Motor neuron (in vitro differentiated cells): ENCODE results near the gene UROD. TPM values are rescaled to one million over a fixed set of nuclear protein-coding genes. Genes with fewer than 3 reads are reported as not detected.
A peak's percentile ranks its signal among the peaks of the same experiment; 100 is the strongest.
"Not testable (repeated sequence)": the region's sequence is repeated elsewhere in the genome, so short reads cannot be mapped to it uniquely, and the experiment has no call there.

ENCODE experiments used
- ATAC-seq, 8 experiments: fragments of 200-7000 bp; cut with Tn5 transposase; replicated peaks in 6 of 8; 2 replicates each; pipeline ENCODE4 v1.8.0; 2021; ENCODE audit warnings: mild to moderate bottlenecking in 8 of 8, moderate library complexity in 8 of 8
- H3K27ac ChIP-seq, 2 donors: fragments of 250-450 bp; sonication (Bioruptor Pico); 2 replicates each; pipeline ENCODE4 v1.9.0; 2021; ENCODE audit warnings: antibody characterized with exemption in 2 of 2, mild to moderate bottlenecking in 2 of 2, moderate library complexity in 1 of 2
- H3K4me1 ChIP-seq, 2 donors: fragments of 250-450 bp; sonication (Bioruptor Pico); replicated peaks in 1 of 2; 2 replicates each; pipeline ENCODE4 v1.6.1; 2021; ENCODE audit warnings: antibody characterized with exemption in 2 of 2, mild to moderate bottlenecking in 2 of 2, moderate library complexity in 1 of 2
- H3K4me3 ChIP-seq, 5 donors: fragments of 250-450 bp; sonication (Bioruptor Pico); 2 replicates each; pipeline ENCODE4 v1.9.0; 2021; ENCODE audit warnings: antibody characterized with exemption in 5 of 5, mild to moderate bottlenecking in 5 of 5, moderate library complexity in 4 of 5
- WGBS, 10 experiments: fragments of 450-650 bp; shearing (Covaris generic); methylation state at CpG; one replicate each; pipeline ENCODE4 v1.0.0; 2022; 5-methylcytosine and 5-hydroxymethylcytosine counted together
- in situ Hi-C, 9 experiments: fragments of 400-800 bp; cut with MboI; loops; one replicate each; pipeline ENCODE4 v1.15.0; 2021; ENCODE audit warnings: low sequenced_read_pairs in 9 of 9, low pct_unique_long_range_greater_than_20kb in 2 of 9; ENCODE audit not compliant: unreplicated experiment in 9 of 9
- total RNA-seq, 8 experiments: library from RNA; unstranded; fragments of 300-600 nt; gene quantifications; 2 replicates each; pipeline versions ENCODE4 v1.2.3 to v1.2.4, GENCODE V29; 2022

The UROD gene
- total RNA-seq = 100 to 1,000 TPM in 4 of 8 experiments, 10 to 100 TPM in 4; 60.9 to 229 (median 99.3) TPM

DNA sequence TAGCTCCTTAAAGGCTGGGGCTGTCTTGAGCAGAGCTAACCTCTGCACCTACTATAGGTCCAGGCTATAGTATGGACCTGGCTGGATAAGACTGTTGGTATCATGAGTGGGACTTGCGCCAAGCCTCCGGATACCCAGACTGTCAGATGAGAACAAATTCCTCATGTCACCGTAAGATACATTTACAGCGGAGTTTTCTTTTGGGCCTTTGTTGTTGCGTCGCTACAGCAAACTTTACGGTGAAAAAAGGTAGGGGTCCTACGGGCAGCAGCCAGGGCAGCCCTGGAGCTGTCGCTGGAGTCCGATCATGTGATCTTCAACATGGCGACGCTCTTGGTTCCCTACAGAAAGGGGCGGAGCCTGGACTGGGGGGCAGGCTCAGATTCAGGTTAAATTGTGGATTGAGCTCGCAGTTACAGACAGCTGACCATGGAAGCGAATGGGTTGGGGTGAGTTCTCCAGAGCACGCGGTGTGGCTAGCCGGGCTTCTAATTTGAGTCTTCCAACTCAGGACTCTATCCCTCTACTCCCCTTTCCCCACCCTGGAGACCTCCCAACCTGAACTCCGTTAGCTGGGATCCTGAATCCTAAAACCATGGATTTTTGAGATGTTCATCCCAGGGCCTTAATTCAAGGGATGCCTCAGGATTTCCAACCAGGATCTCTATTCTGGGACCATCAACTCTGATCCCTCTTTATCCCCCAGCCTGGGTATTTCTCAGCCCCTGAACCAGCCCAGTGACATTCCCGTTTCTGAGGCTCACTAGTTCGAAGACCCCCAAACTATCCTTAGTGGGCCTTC, at the start of gene UROD:
UROD (plus strand) TSS at position 418 of the 802 bp plus-strand sequence; CDS start at position 430, 12 bp downstream.
- in situ Hi-C loops = loop anchor here in 6 of 9 experiments (5.0 to 25.0 kb wide), 7 partner anchors 175 to 475 kb away; partner anchors contain the start of genes TESK2 (in 3 of the 6) and PTCH2 (in 1 of the 6)

DNA sequence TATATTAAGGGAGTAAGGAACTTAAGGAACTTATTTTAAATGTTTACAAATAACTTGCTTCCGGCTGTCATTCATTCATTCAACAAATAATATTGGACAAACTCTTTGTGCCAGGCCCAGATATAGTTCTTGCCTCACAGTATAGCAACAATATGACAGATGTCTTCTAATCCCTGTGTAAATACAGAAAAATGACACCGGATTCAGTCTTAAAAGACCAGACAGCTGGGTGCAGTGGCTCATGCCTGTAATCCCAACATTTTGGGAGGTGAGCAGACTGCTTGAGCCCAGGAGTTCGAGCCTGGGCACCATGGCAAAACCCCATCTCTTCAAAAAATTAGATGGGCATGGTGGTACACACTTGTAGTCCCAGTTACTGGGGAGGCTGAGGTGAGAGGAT, 49.3 kb upstream of the UROD start:
- in situ Hi-C loops = no loop called here
- no peak overlapping the region for H3K4me3 ChIP-seq
- 60 to 100% (median 93%) methylated on average over 1 to 3 of the region's 3 CpGs; no CpG with 5 or more reads in 1 of the 10 experiments for WGBS, 10 experiments

More for the DNA sequence above, at the start of gene UROD:
- Histone ChIP-seq H3K27ac (peak within 1 kb of the TSS; percentile 39 to 51), H3K4me1 (peaks cover 14 to 26% of the 10 kb centered on the region in 2 donors), H3K4me3 (peak within 1 kb of the TSS; percentile 92 to 100 (median 100))
- peak; percentile 56 to 76 (median 73) for ATAC-seq
- 0 to 4% (median 3%) methylated on average over 3 to 19 of the region's 21 CpGs; no CpG with 5 or more reads in 3 of the 10 experiments for WGBS, 10 experiments

DNA sequence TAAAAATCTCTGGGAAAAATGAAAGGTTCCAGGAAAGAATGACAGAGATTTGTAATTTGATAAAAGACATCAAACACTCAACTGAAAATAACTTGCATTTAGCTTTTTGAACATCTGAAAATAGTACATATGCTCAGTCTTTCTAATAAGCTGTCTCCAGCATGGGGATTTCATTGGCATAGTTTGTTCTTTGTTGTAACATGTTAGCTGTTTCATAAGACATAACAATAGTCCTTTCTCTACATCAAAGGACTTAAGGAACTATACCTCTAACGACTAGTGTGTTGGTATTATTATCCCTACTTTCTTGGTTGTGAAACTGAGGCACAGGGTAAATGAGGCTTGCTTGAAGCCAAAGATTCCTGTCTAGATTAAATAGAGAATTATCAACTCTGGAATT, 47.7 kb upstream of the UROD start:
- no peak overlapping the region for H3K27ac ChIP-seq
- WGBS, 10 experiments = 60 to 100% (median 100%) methylated on average over 1 of the region's 1 CpG; no CpG with 5 or more reads in 3 of the 10 experiments
- in situ Hi-C loops = no loop called here
- H3K4me1 ChIP-seq = no peaks in the 10 kb centered on the region
- ATAC-seq = no peak
- H3K4me3 ChIP-seq = no peak overlapping the region

More for the DNA sequence above, 49.3 kb upstream of the UROD start:
- Histone ChIP-seq H3K4me1 (no peaks in the 10 kb centered on the region), H3K27ac (no peak overlapping the region)
- no peak for ATAC-seq

DNA sequence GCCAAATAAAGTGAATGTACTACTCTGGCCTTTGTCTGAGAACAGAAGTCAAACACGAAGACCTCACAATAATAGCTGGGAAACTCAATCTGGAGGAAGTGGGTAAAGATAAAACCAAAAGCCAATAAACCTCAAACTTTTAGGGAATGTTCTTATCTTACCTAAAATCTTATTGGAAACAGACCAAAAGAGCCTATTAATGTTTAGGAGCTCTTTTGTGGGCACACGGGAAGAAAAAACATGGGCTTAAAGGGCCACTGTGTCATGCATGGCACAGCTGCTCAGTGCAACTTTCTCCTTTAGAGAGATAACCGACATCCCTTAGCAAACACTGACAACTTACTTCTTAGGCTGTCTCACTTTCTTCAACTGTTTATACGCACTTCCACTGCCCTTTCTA, 41.7 kb upstream of the UROD start:
- Histone ChIP-seq H3K4me1 (no peaks in the 10 kb centered on the region), H3K27ac (no peak overlapping the region), H3K4me3 (no peak overlapping the region)
- in situ Hi-C loops = no loop called here
- no peak for ATAC-seq
- WGBS, 10 experiments = 33 to 90% (median 77%) methylated on average over 1 to 4 of the region's 4 CpGs; no CpG with 5 or more reads in 1 of the 10 experiments

DNA sequence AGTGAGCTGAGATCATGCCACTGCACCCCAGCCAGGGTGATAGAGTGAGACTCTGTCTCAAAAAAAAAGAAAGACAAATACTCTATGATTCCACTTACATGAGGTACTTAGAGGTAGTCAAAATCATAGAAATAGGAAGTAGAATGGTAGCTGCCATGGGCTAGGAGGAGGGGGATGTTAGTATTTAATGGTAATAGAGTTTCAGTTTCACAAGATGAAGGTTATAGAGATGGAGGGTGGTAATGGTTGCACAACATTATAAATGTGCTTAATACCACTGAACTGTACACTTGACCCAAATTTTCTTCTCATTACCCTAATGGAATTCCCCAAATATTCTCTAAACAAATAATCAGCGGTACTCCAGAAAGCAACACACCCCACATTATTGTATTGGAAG, 38.4 kb upstream of the UROD start:
- 83 to 100% (median 100%) methylated on average over 1 of the region's 1 CpG; no CpG with 5 or more reads in 5 of the 10 experiments for WGBS, 10 experiments
- Histone ChIP-seq H3K4me3 (no peak overlapping the region), H3K27ac (no peak overlapping the region), H3K4me1 (no peaks in the 10 kb centered on the region)
- no peak for ATAC-seq
- in situ Hi-C loops = no loop called here

DNA sequence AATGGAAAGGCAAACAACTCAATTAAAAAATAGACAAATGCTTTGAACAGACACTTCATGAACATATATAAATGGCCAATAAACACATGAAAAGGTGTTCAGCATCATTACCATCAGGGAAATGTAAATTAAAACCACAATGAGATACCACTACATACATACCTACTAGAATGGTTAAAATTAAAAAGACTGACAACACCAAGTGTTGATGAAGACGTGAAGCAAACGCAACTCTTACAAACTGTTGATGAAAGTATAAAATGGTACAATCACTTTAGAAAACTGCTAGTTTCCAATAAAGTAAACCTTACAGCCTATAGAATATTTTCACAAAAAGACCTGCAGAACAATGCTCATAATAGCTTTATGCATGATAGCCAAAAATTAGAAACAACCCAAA, 35.8 kb upstream of the UROD start:
- WGBS, 10 experiments = 90 to 100% (median 100%) methylated on average over 2 of the region's 2 CpGs; no CpG with 5 or more reads in 1 of the 10 experiments
- in situ Hi-C loops = loop anchor here in 1 of 9 experiments (25.0 kb wide), 1 partner anchor 139 kb away; the partner anchor contains the start of gene PTCH2
- Histone ChIP-seq H3K27ac (no peak overlapping the region), H3K4me1 (no peaks in the 10 kb centered on the region), H3K4me3 (no peak overlapping the region)
- no peak for ATAC-seq

DNA sequence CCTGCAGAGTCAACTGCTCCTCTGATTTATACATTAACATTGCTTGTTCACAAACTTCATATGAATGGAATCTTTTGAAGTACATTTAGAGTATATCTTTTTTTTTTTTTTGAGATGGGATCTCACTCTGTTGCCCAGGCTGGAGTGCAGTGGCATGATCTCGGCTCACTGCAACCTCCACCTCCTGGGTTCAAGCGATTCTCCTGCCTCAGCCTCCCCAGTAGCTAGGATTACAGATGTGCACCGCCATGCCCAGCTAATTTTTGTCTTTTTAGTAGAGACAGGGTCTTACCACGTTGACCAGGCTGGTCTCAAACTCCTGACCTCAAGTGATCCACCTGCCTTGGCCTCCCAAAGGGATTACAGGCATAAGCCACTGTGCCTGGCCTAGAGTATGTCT, 34.7 kb upstream of the UROD start:
- in situ Hi-C loops = loop anchor here in 1 of 9 experiments (25.0 kb wide), 1 partner anchor 140 kb away; the partner anchor contains the start of gene PTCH2
- H3K4me1 ChIP-seq, ATAC-seq, H3K4me3 ChIP-seq, H3K27ac ChIP-seq: not testable (repeated sequence)
- WGBS, 10 experiments = 85 to 100% (median 100%) methylated on average over 1 to 4 of the region's 4 CpGs; no CpG with 5 or more reads in 2 of the 10 experiments

DNA sequence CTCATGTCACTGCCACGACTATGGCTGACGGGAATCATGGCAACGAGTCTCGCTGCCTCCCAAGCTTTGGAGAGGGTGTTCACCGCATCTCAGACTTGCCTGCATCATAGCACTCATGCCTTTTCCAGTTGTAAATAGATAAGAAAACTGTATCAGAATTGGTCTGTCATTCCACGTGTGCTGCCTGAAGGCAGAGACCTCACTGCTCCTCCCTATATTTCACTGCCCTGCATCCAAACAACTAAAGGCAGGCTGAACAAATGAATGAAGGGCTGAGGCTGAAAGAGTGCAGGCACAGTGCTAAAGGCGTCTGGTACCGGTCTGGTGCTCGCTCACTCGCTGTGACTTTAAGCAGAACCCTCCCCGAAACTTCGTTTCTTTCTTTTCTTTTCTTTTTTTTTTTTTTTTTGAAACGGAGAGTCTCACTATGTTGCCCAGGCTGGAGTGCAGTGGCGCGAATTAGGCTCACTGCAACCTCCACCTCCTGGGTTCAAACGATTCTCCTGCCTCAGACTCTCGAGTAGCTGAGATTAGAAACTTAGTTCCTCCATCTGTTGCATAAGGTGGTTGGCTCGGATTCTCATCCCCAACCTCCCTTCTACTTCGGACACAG, 26.2 kb upstream of the UROD start:
- WGBS, 10 experiments = 0 to 11% (median 3%) methylated on average over 2 to 19 of the region's 19 CpGs; no CpG with 5 or more reads in 1 of the 10 experiments
- H3K4me1 ChIP-seq = peaks cover 8 to 12% of the 10 kb centered on the region in 2 donors
- peak in 5 of 8 experiments; percentile 0 to 16 (median 2) for ATAC-seq
- H3K4me3 ChIP-seq = peak overlapping the region; percentile 54 to 93 (median 65)
- in situ Hi-C loops = loop anchor here in 1 of 9 experiments (25.0 kb wide), 1 partner anchor 149 kb away; the partner anchor contains the start of gene PTCH2
- H3K27ac ChIP-seq = peak overlapping the region; percentile 5 to 72

DNA sequence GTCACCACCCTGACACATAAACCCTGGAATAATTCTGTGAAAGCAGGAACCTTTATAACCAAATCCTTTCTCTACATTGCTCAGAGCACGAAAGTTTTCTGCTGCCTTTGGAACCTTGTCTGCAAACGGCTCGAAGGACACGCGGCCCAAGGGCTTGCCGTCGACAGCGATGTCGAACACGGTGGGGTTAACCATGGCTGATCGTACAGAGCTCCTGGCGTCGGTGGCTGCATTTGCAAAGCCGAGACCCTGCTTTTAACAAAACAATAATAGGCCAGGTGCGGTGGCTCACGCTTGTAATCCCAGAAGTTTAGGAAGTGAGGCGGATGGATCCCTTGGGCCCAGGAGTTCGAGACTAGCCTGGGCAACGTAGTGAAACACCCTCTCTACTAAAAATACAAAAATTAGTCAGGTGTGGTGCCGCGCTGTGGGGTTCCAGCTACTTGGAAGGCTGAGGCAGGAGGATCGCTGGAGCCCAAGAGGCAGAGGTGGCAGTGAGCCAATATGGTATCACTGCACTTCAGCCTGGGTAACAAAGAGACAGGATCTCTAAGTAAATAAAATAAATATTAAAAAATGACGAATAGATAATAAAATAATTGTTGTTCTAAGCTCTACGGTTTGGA, 23.4 kb upstream of the UROD start:
- in situ Hi-C loops = loop anchor here in 1 of 9 experiments (25.0 kb wide), 1 partner anchor 151 kb away; the partner anchor contains the start of gene PTCH2
- WGBS, 10 experiments = 73 to 100% (median 88%) methylated on average over 2 to 24 of the region's 24 CpGs
- H3K27ac ChIP-seq = no peak overlapping the region
- peaks cover 8 to 12% of the 10 kb centered on the region in 2 donors for H3K4me1 ChIP-seq
- no peak overlapping the region for H3K4me3 ChIP-seq
- no peak for ATAC-seq

DNA sequence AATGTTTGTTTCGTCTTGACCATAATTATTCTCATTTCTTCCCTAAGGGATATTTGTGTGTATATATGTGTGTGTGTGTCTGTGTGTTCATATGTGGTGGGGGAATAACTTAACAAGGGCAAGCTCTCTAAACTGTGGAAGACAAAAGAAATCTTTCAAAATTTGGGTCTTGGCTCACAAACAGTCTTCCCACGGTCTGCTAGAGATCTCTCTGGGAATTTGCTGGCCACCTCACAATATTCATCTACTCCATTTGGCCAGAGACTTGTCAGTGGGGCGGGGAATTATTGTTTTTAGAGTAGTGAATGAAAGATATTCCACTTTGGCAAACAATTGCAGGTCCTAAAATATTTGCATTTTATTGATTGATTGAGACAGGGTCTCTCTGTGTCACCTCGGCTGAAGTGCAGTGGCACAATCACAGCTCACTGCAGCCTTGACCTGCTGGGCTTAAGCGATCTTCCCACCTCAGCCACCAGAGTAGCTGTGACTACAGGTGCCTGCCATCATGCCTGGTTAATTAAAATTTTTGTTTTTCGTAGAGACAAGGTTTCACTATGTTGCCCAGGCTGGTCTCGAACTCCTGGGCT, 17.6 kb upstream of the UROD start:
- no peak for ATAC-seq
- Histone ChIP-seq H3K4me1 (peaks cover 0 to 6% of the 10 kb centered on the region in 2 donors), H3K4me3 (no peak overlapping the region), H3K27ac (no peak overlapping the region)
- 33 to 90% (median 69%) methylated on average over 1 to 7 of the region's 7 CpGs; no CpG with 5 or more reads in 1 of the 10 experiments for WGBS, 10 experiments
- in situ Hi-C loops = loop anchor here in 2 of 9 experiments (10.0 to 25.0 kb wide), 2 partner anchors 157 to 160 kb away; partner anchors contain the start of gene PTCH2 (in 1 of the 2)

DNA sequence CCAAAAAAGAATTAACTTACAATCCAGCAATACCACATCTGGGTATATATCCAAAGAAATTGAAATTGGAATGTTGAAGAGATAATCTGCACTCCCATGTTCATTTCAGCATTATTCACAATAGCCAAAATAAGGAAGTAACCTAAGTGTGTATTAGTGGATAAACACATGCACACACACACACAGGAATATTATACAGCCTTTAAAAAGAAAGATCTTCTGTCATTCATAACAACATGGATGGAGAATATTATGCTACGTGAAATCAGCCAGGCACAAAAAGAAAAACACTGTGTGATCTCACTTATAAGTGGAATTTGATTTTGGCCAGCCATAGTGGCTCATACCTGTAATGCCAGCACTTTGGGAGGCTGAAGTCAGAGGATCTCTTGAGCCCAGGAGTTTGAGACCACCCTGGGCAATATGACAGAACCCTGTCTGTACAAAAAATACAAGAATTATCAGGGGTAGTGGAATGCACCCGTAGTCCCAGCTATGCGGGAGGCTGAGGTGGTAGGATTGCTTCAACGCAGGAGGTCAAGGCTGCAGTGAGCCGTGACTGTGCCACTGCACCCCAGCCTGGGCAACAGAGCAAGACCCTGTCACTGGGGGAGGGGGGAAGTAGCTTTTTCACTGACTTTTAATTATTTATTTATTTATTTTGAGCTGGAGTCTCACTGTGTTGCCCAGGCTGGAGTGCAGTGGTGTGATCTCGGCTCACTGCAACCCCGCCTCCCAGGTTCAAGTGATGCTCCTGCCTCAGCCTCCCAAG, 16.4 kb upstream of the UROD start:
- 60 to 100% (median 89%) methylated on average over 1 to 7 of the region's 7 CpGs; no CpG with 5 or more reads in 2 of the 10 experiments for WGBS, 10 experiments
- in situ Hi-C loops = loop anchor here in 2 of 9 experiments (10.0 to 25.0 kb wide), 2 partner anchors 158 to 161 kb away; partner anchors contain the start of gene PTCH2 (in 1 of the 2)
- no peak for ATAC-seq
- H3K4me1 ChIP-seq = peaks cover 0 to 6% of the 10 kb centered on the region in 2 donors
- H3K27ac ChIP-seq = no peak overlapping the region
- no peak overlapping the region for H3K4me3 ChIP-seq
